HEK293 (cell line): ENCODE results near the gene S100A7.

Experiments
- CTCF ChIA-PET: fragments of 350-600 bp; formaldehyde crosslinking; extraction: SDS; loops from one replicate; lab custom pipeline; 2021; ENCODE audit warnings: antibody characterized with exemption; lab: Yijun Ruan, JAX
- POLR2A ChIA-PET: fragments of 300-600 bp; formaldehyde crosslinking; extraction: SDS; loops from one replicate; lab custom pipeline; 2020; ENCODE audit warnings: antibody characterized with exemption, inconsistent platforms; lab: Yijun Ruan, JAX
- H3K27ac ChIP-seq: fragments of 200-500 bp; sonication (Bioruptor generic); 2 replicates; pipeline ENCODE4 v1.5.1; 2014; ENCODE audit warnings: low read depth, low read length, control low read depth, inconsistent platforms; ENCODE audit errors: extremely low read depth
- H3K36me3 ChIP-seq, 2 experiments: fragments of 200-500 bp in 1 of 2; sonication (Bioruptor generic) in 1 of 2; 1 replicate in 1 of 2; 2 replicates in 1 of 2; pipeline ENCODE4 v1.5.1; 2014 to 2017; ENCODE audit warnings: inconsistent platforms in 2 of 2, low read length in 2 of 2; ENCODE audit not compliant: control insufficient read depth in 2 of 2, insufficient read depth in 1 of 2
- H3K4me1 ChIP-seq: fragments of 200-500 bp; sonication (Bioruptor generic); 2 replicates; pipeline ENCODE4 v1.5.1; 2014; ENCODE audit warnings: mild to moderate bottlenecking, low read length, inconsistent platforms; ENCODE audit not compliant: control insufficient read depth, insufficient read depth
- H3K4me3 ChIP-seq: 2 replicates; pipeline ENCODE4 v1.5.1; 2011; ENCODE audit warnings: low read depth, mild to moderate bottlenecking, control low read depth, low read length, moderate library complexity
- H3K9me3 ChIP-seq: fragments of 200-500 bp; sonication (Bioruptor generic); 2 replicates; pipeline ENCODE4 v1.5.1; 2014; ENCODE audit warnings: low read depth, low read length, inconsistent platforms; ENCODE audit not compliant: control insufficient read depth, insufficient read depth
- EGR2 ChIP-seq: fragments of 450-650 bp; formaldehyde crosslinking; IDR thresholded peaks from 2 replicates; pipeline ENCODE4 v1.5.1; 2016; ENCODE audit warnings: low read depth, missing biosample characterization, missing genetic modification characterization
- HOXC10 ChIP-seq: sonication (generic); formaldehyde crosslinking; IDR thresholded peaks from 2 replicates; pipeline ENCODE4 v1.8.1; 2023; ENCODE audit warnings: mild to moderate bottlenecking, missing genetic modification reagents
- IKZF3 ChIP-seq: fragments of 450-650 bp; IDR thresholded peaks from 2 replicates; pipeline ENCODE4 v1.5.0; 2018; ENCODE audit warnings: missing biosample characterization, mild to moderate bottlenecking, missing genetic modification characterization, moderate library complexity
- SCRT2 ChIP-seq: fragments of 450-650 bp; formaldehyde crosslinking; IDR thresholded peaks from 2 replicates; pipeline ENCODE4 v1.5.1; 2016; ENCODE audit warnings: missing biosample characterization, missing genetic modification characterization
- TRIM28 ChIP-seq: IDR thresholded peaks from 2 replicates; pipeline ENCODE4 v1.6.1; 2011; ENCODE audit warnings: low read length, control low read depth, borderline replicate concordance
- WT1 ChIP-seq: fragments of 450-650 bp; formaldehyde crosslinking; IDR thresholded peaks from 2 replicates; pipeline ENCODE4 v1.5.1; 2016; ENCODE audit warnings: missing biosample characterization, missing genetic modification characterization
- YY1 ChIP-seq: fragments of 450-650 bp; formaldehyde crosslinking; IDR thresholded peaks from 2 replicates; pipeline ENCODE4 v1.5.1; 2018; ENCODE audit warnings: missing biosample characterization, missing genetic modification characterization
- ZNF138 ChIP-seq: fragments of 450-650 bp; formaldehyde crosslinking; IDR thresholded peaks from 2 replicates; pipeline ENCODE4 v1.5.1; 2016; ENCODE audit warnings: missing biosample characterization, missing genetic modification characterization, borderline replicate concordance
- ZNF350 ChIP-seq: fragments of 450-650 bp; formaldehyde crosslinking; IDR thresholded peaks from 2 replicates; pipeline ENCODE4 v1.5.0; 2017; ENCODE audit warnings: missing biosample characterization, mild to moderate bottlenecking, missing genetic modification characterization
- ZNF426 ChIP-seq: fragments of 450-650 bp; formaldehyde crosslinking; IDR thresholded peaks from 2 replicates; pipeline ENCODE4 v1.5.1; 2017; ENCODE audit warnings: missing biosample characterization, missing genetic modification characterization, mild to moderate bottlenecking, inconsistent platforms, moderate library complexity
- ZNF707 ChIP-seq: fragments of 450-650 bp; formaldehyde crosslinking; IDR thresholded peaks from 2 replicates; pipeline ENCODE4 v1.5.1; 2016; ENCODE audit warnings: missing biosample characterization, missing genetic modification characterization
- ZNF777 ChIP-seq: fragments of 450-650 bp; formaldehyde crosslinking; IDR thresholded peaks from 2 replicates; pipeline ENCODE4 v1.5.1; 2017; ENCODE audit warnings: missing biosample characterization, missing genetic modification characterization, borderline replicate concordance
- TF ChIP-seq, protein P1 (sequence below): fragments of 450-650 bp; formaldehyde crosslinking; IDR thresholded peaks from 2 replicates; pipeline ENCODE4 v1.5.1; 2017; ENCODE audit warnings: missing biosample characterization, missing genetic modification characterization
- TF ChIP-seq, protein P2 (sequence below): fragments of 450-650 bp; formaldehyde crosslinking; IDR thresholded peaks from 2 replicates; pipeline ENCODE4 v1.5.1; 2016; ENCODE audit warnings: missing biosample characterization, missing genetic modification characterization
- TF ChIP-seq, protein P3 (sequence below): fragments of 450-650 bp; formaldehyde crosslinking; IDR thresholded peaks from 2 replicates; pipeline ENCODE4 v1.5.1; 2016; ENCODE audit warnings: missing biosample characterization, missing genetic modification characterization
- TF ChIP-seq, protein P4 (sequence below): fragments of 450-650 bp; formaldehyde crosslinking; IDR thresholded peaks from 2 replicates; pipeline ENCODE4 v1.5.1; 2017; ENCODE audit warnings: missing biosample characterization, mild to moderate bottlenecking, missing genetic modification characterization, moderate library complexity
- TF ChIP-seq, protein P5 (sequence below): fragments of 450-650 bp; IDR thresholded peaks from 2 replicates; pipeline ENCODE4 v1.5.1; 2018; ENCODE audit warnings: missing biosample characterization, missing genetic modification characterization

Gene S100A7

DNA sequence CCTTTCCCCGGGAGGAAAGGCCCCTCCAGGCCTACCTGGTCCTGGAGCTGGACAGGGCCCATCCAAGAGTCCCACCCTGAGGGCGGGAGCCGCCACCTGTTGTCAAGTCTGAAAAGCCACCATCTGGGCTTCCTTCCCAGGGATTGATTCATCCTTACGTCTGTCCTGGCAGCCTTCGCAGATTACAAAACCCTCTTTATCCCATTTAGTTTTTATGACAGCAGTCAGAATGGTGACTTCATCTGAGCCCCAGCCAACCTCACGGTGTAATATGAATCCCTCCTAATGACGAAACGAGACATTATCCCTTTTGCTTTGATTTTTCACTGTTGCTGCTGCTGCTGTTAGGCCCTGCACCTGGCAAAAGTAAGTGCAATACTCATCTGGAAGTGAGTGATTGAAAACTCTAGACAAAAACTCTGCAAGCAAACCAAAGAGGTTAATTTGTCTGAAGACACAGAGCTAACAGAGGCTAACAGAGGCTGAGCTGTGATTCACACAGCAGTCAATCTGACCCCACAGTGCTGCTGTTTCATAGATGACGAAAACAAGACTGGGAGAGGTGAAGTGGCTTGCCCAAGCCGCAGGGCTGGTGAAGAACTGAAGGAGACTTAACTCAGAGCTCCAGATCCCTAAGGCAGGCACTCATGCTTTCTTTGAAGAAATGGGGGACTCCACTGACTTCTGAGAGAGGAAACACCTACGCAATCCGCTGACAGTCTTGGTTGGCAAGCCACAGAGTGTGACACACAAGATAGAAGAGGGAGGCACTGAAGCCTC lies 30.0 kb upstream of the S100A7 start (continued):
- TF ChIP-seq, protein P1, sequence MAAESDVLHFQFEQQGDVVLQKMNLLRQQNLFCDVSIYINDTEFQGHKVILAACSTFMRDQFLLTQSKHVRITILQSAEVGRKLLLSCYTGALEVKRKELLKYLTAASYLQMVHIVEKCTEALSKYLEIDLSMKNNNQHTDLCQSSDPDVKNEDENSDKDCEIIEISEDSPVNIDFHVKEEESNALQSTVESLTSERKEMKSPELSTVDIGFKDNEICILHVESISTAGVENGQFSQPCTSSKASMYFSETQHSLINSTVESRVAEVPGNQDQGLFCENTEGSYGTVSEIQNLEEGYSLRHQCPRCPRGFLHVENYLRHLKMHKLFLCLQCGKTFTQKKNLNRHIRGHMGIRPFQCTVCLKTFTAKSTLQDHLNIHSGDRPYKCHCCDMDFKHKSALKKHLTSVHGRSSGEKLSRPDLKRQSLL = no peak

DNA sequence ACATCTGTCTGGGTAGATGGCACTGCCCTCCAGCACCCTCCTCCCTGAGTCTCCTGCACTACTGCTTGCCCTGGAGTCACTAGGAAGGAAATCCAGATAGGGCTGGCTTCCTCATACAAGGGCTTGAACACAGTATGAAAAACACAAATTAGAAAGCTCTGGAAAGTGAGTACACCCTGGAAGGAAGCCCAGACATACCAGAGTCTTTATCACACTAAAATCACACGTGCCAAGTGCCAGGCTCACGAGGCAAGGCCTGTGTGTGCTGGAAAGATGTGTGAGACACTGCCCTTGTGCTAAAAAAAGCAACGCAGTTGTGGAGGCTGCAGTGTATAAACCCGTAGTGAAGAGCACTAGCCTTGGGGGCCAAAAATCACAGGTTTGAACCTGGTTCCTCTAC lies 28.3 kb upstream of the S100A7 start:
- no peaks in the 10 kb centered on the region for H3K36me3 ChIP-seq
- ChIA-PET POLR2A (no interaction called here), CTCF (interaction anchor here (0.9 to 3.7 kb wide), 6 partner anchors 9 to 137 kb away, joined by 4 to 16 read pairs (median 5); no protein-coding TSS in a partner anchor)
- H3K4me1 ChIP-seq = no peaks in the 10 kb centered on the region; the same call in 1 of the 2 replicates
- H3K4me3 ChIP-seq = no peak overlapping the region
- TF ChIP-seq TRIM28 (no peak), WT1 (no peak), HOXC10 (CRISPR knock-in tag) (no peak), YY1 (tag by site-specific recombination) (no peak), ZNF707 (no peak), ZNF777 (tag by site-specific recombination) (no peak), EGR2 (no peak), SCRT2 (no peak), ZNF426 (no peak), IKZF3 (no peak), ZNF138 (tag by site-specific recombination) (no peak), ZNF350 (tag by site-specific recombination) (no peak)
- TF ChIP-seq, protein P2, sequence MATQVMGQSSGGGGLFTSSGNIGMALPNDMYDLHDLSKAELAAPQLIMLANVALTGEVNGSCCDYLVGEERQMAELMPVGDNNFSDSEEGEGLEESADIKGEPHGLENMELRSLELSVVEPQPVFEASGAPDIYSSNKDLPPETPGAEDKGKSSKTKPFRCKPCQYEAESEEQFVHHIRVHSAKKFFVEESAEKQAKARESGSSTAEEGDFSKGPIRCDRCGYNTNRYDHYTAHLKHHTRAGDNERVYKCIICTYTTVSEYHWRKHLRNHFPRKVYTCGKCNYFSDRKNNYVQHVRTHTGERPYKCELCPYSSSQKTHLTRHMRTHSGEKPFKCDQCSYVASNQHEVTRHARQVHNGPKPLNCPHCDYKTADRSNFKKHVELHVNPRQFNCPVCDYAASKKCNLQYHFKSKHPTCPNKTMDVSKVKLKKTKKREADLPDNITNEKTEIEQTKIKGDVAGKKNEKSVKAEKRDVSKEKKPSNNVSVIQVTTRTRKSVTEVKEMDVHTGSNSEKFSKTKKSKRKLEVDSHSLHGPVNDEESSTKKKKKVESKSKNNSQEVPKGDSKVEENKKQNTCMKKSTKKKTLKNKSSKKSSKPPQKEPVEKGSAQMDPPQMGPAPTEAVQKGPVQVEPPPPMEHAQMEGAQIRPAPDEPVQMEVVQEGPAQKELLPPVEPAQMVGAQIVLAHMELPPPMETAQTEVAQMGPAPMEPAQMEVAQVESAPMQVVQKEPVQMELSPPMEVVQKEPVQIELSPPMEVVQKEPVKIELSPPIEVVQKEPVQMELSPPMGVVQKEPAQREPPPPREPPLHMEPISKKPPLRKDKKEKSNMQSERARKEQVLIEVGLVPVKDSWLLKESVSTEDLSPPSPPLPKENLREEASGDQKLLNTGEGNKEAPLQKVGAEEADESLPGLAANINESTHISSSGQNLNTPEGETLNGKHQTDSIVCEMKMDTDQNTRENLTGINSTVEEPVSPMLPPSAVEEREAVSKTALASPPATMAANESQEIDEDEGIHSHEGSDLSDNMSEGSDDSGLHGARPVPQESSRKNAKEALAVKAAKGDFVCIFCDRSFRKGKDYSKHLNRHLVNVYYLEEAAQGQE = no peak
- TF ChIP-seq, protein P3, sequence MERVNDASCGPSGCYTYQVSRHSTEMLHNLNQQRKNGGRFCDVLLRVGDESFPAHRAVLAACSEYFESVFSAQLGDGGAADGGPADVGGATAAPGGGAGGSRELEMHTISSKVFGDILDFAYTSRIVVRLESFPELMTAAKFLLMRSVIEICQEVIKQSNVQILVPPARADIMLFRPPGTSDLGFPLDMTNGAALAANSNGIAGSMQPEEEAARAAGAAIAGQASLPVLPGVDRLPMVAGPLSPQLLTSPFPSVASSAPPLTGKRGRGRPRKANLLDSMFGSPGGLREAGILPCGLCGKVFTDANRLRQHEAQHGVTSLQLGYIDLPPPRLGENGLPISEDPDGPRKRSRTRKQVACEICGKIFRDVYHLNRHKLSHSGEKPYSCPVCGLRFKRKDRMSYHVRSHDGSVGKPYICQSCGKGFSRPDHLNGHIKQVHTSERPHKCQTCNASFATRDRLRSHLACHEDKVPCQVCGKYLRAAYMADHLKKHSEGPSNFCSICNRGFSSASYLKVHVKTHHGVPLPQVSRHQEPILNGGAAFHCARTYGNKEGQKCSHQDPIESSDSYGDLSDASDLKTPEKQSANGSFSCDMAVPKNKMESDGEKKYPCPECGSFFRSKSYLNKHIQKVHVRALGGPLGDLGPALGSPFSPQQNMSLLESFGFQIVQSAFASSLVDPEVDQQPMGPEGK (tag by site-specific recombination) = no peak
- TF ChIP-seq, protein P4, sequence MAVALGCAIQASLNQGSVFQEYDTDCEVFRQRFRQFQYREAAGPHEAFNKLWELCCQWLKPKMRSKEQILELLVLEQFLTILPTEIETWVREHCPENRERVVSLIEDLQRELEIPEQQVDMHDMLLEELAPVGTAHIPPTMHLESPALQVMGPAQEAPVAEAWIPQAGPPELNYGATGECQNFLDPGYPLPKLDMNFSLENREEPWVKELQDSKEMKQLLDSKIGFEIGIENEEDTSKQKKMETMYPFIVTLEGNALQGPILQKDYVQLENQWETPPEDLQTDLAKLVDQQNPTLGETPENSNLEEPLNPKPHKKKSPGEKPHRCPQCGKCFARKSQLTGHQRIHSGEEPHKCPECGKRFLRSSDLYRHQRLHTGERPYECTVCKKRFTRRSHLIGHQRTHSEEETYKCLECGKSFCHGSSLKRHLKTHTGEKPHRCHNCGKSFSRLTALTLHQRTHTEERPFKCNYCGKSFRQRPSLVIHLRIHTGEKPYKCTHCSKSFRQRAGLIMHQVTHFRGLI = no peak
- TF ChIP-seq, protein P5, sequence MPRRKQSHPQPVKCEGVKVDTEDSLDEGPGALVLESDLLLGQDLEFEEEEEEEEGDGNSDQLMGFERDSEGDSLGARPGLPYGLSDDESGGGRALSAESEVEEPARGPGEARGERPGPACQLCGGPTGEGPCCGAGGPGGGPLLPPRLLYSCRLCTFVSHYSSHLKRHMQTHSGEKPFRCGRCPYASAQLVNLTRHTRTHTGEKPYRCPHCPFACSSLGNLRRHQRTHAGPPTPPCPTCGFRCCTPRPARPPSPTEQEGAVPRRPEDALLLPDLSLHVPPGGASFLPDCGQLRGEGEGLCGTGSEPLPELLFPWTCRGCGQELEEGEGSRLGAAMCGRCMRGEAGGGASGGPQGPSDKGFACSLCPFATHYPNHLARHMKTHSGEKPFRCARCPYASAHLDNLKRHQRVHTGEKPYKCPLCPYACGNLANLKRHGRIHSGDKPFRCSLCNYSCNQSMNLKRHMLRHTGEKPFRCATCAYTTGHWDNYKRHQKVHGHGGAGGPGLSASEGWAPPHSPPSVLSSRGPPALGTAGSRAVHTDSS (tag by site-specific recombination) = no peak
- H3K9me3 ChIP-seq = no peaks in the 10 kb centered on the region
- H3K27ac ChIP-seq = no peak overlapping the region
